HG03460 (cell line): ENCODE measurements around the gene ST6GALNAC2.
A peak's percentile ranks its signal among the peaks of the same experiment; 100 is the strongest.
"Not testable (repeated sequence)": the region's sequence is repeated elsewhere in the genome, so short reads cannot be mapped to it uniquely, and the experiment has no call there.

Source experiments
- ATAC-seq: cut with Tn5 transposase; IDR thresholded peaks from one replicate; pipeline ENCODE4 v1.9.1; 2021; ENCODE audit not compliant: unreplicated experiment

ST6GALNAC2 gene

GRCh38 chr17:76530095-76530723, 55.5 kb downstream of the ST6GALNAC2 start:
- no peak for ATAC-seq

- no peak for ATAC-seq
These were observed 56.2 kb downstream of the ST6GALNAC2 start for GRCh38 chr17:76529224-76530094.

GRCh38 chr17:76528528-76529223, 57.0 kb downstream of the ST6GALNAC2 start:
- ATAC-seq: no peak

GRCh38 chr17:76528156-76528527, 57.5 kb downstream of the ST6GALNAC2 start:
- peak; percentile 48 for ATAC-seq

GRCh38 chr17:76527430-76528111, 58.1 kb downstream of the ST6GALNAC2 start:
- ATAC-seq: peak; percentile 54

- ATAC-seq: not testable (repeated sequence)
These were observed 58.6 kb downstream of the ST6GALNAC2 start for GRCh38 chr17:76527016-76527415.

GRCh38 chr17:76525513-76525833, 60.2 kb downstream of the ST6GALNAC2 start:
- ATAC-seq: not testable (repeated sequence)

- no peak for ATAC-seq
These were observed 60.8 kb downstream of the ST6GALNAC2 start for GRCh38 chr17:76524598-76525512.

- no peak for ATAC-seq
These were observed 62.3 kb downstream of the ST6GALNAC2 start for GRCh38 chr17:76523084-76524037.

GRCh38 chr17:76521683-76522082, 64.0 kb downstream of the ST6GALNAC2 start:
- ATAC-seq: not testable (repeated sequence)

- ATAC-seq: no peak
These were observed 64.4 kb downstream of the ST6GALNAC2 start for GRCh38 chr17:76521262-76521661.

- no peak for ATAC-seq
These were observed 66.4 kb downstream of the ST6GALNAC2 start for GRCh38 chr17:76519048-76519966.

GRCh38 chr17:76517638-76518038, 68.0 kb downstream of the ST6GALNAC2 start:
- ATAC-seq: no peak
